ENCODE data around the gene NRAS.

The NRAS gene

DNA sequence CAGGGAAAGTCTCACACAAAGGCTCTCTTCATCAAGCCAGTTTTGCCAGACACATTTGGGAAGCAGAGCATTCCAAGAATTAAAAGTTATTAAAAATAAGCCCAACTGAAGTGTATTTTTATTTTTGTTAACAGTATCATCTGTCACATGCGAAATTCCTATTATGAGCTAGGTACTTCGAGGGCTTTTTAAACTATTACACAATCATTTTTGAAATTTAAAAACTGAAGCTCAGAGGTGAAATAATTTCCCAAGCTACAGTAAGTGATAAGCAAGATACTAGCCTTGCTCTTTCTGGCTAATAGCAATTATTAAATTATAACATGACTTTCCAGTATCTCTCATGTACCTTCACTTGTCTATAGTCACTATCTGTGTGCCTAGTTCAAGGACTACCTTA, 12.0 kb upstream of the NRAS start:
- no peak for DNase-seq

DNA sequence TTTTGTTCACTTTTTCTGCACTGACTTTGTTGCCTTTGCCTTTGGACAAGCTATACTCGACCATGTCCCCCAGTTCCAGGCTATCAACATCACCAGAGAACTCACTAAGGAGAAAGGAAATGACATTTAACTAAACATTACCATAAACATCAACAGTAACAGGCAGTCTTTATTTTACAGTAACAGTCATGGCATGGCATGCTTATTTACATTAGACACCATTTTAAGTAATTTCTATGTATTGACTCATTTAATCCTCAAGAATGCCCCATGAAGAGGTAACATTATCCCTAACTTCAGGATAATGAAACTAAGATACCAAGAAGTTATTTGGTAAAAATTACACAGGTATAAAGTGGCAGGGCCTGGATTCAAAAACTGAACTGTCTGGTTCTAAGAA, 8.7 kb upstream of the NRAS start:
- no peak for DNase-seq

DNA sequence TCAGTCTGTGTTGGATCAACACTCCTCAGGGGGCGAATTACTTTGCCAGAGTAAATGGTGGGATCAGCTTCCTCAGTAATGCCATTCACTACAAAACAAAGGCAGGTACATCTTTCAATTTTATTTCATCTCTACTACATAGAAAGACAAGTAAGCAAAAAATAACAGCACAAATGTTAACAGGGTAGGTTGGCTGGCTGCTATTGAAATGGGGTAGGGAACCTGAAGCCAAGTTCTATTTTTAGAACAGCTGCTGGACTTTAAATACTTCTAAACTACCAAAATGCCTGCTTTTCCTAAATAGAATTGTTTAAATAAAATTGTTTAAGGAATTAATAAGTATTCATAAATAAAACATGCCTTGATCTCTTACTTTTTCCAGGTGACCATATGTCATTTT, 7.3 kb upstream of the NRAS start:
- no peak for DNase-seq

DNA sequence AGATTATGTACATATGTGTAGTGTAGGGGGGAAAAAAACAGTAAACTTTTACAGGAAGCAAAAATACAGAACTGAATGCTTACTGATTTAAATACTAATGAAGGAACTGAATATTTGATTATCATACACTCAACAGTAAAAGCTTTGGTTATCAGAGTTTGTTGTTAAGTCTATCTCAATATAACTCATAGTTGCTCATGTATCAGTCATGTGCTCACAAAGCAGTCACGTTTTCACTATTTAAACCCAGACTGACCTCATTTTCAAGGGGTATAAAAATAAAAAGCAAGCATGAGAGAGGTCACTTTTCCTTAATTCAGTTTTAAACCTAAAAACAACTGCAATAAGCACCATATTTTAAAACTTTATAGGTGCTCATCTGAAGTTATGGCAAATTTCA, 6.9 kb upstream of the NRAS start:
- no peak for DNase-seq

DNA sequence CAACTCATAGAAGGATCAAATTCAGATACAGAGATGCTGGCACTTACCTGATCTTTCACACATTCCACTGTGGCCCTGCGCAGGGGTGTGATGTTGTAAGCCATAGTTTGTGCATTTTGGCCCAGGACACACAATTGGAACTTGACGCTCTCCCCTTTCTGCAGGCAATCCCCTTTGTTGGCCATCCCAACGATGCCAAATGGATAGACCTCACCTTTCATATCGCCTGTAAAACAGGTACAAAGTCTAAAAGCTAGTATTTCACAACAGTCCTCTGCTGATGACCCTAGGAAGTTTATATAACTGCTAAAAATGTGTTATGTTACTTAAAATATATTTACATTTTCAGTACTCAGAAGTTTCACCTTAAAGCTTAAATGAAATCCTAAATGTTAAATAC, 3.9 kb upstream of the NRAS start:
- no peak for DNase-seq

DNA sequence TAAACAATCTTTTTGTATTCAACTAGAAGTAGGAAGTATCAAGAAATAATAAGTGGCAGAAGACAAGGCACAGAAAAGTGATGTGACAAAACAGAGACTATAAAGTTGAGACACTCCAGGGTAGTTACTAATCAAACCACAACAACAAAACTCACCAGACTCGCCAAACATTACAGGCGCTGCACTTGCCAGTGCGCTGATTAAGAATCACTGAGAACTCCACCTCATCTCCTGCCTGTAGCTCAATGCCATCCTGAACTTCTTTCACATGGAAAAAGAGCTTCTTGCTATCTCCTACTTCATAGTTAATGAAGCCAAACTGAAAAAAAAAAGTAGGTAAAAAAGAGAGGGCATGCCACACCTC, 2.8 kb upstream of the NRAS start:
- no peak for DNase-seq

DNA sequence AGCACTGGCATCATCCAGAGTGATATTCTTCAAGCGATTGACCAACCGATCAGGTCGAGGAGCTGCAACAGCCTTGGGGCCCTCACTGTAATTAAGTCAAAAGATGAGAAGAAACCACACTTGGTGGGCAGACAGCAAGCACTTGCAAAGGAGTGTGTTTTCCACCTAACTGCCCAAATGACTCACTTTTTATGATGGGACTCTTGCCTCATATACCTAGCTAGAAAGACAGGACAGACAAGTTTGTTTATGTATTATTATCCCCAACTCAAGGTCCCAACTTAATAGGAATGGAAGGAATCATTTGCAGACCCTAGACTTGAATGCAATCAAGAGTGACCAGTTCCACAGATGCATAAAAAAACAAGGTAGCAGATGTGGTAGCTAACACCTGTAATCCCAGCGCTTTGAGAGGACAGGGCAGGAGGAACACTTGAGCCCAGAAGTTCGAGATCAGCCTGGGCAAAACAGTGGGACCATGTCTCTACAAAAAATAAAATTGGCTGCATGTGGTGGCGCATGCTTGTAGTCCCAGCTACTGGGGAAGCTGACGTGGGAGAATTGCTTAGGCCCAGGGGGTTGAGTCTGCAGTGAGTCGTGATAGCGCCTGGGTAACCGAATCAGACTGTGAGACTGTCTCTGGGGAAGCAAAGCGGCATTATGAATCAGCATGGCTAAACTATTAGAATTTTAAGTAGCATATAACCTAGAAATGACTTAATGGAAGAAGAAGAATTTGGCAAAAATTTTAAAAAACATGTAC, 2.3 kb upstream of the NRAS start:
- DNase-seq = no peak

DNA sequence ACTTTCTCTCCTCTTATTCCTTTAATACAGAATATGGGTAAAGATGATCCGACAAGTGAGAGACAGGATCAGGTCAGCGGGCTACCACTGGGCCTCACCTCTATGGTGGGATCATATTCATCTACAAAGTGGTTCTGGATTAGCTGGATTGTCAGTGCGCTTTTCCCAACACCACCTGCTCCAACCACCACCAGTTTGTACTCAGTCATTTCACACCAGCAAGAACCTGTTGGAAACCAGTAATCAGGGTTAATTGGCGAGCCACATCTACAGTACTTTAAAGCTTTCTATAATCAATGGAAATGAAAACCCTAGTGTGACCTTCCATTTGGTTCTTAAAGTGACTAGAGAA, 643 bp downstream of the NRAS start:
- DNase-seq = no peak

DNA sequence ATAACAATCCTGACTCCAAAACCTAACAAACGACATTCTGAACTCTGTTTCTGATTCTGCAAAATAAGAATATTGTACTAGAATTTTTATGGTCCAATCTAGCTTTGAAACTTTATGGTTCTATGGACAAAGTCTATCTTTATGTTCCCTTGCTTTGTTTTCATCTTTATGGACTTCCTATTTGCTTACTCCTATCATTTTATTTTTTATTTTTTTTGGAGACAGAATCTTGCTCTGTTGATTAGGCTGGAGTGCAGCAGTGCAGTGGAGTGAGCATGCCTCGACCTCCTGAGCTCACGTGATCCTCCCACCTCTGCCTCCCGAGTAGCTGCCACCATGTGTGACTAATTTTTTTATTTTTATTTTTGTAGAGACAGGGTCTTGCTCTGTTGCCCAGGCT, 3.6 kb downstream of the NRAS start:
- no peak for DNase-seq

DNA sequence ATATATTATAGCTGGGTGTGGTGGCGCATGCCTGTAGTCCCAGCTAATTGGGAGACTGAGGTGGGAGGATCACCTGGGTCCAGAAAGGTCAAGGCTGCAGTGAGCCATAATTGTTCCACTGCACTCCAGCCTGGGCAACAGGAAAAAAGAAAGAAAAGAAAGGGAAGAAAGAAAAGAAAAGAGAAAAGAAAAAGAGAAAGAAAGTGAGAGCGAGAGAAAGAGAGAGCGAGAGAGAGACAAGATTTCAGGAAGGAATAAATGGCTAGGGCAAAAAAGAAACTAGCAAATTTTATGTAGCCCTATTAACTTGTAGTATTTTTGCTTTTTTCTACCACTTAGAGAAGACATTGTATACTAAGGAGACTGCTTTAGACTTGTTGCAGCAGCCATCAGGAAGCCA, 6.2 kb downstream of the NRAS start:
- DNase-seq = no peak

DNA sequence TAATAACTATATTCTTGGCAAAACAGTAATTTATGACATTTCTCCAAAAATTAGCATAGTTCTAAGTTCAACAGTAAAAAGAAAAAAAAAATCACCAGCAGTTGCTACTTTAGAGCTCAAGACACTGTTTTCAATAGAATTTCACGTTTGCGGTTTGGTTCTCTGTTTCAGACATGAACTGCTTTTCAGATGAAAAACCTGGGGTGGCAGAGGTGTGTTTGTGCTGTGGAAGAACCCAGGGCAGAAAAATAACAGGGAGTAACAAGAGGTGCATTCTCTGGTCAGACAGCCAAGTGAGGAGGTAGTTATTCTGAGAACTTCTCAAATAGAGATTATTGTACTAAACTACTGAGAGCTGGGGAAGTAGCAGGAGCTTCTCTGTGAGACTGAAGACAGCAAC, 9.0 kb downstream of the NRAS start:
- DNase-seq = no peak

DNA sequence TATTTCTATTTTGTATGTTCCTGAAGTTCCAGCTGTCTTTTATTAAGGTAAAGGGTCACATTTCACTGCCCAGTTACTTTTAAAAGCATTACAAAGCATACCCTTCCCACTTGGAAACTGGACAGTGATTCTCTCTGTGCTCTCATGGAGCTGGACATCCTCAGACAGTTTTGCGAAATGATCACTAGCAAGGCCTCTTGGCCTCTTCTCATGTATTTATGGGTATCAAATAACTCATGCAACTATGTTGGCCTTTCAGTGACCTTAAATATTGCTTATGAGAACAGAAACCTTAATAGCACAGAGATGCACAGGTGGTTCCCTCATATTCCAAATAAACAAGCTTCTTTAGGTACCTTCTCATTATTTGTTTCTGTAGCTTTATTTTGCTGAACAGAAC, 13.3 kb downstream of the NRAS start:
- DNase-seq = no peak

DNA sequence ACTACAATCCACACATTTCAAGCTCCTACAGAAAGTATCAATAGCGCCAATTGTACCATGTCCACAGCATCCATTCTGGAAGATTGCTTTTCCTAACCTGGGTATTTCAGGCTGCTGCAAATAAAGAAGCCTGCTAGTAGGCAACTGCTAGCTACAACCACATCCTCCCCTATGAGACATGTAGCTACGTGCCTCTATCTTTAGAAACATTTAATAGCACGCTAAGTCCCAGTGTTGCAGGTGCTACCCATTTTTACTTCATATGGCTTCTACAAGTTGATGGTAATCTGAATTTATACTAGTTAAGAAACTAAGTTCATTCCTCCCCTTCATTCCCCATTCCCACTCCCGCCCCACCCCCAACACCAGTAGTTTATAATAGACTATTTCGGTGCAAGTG, 13.8 kb downstream of the NRAS start:
- no peak for DNase-seq

DNA sequence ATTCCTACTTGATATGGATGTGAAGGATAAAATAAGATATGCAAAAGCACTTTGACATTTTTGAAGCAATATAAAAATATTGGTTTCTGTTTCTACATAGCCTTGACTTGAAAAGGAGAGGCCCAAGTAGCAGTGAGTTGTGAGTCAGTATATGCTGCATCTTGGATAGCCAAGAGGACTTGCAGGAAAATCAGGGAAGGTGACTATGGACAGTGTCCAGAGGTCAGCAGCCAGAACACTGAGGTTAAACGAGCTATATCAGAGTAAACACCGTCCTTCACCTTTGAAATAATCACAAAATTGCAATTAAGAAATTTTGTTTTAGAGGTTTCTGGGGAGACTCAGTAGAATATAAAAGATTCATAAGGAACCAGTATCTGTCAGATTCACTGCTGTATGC, 14.6 kb downstream of the NRAS start:
- DNase-seq = no peak

DNA sequence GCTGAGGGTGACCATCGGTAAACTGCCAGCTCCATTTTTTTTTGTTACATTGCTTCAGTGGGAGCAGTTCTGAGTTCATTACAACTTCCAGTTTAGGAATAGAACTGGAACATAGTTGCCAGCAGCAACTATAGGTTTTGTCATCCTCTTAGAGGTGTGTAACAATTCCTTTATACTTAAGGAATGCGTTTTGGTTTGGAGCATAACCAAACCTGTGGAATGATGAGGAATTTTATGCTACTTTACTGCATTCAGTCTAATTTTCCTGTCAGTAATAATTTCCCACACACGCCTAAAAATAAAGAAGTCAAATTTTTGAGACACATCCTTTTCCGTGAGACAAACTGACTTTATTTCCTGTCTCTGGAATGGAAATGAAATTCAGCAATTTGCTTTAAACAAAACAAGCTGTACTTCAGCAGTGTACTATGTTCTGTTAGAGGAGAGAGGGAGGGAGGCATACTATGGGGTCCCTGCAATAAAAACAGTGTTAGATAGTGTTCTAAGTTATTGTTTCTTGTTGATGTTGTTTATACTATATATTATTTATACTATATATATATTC, 16.5 kb downstream of the NRAS start:
- no peak for DNase-seq

DNA sequence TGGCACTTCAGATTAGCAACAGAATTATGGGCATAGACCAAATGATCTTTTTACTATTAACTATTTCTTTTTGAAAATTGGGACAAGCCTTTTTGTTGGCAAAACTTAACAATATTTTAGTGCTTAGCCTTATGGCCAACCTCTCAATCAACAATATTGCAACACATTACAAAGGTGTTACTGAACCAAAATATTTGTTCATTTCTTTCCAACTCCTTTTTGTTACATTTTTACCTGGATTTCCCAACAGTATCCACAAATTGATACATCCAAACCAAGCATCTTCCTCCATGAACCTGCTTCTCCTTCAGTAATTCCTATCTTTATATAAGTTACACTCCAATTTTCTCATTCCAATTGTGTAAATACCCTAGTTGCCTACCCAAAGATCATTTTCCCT, 19.8 kb downstream of the NRAS start:
- no peak for DNase-seq

DNA sequence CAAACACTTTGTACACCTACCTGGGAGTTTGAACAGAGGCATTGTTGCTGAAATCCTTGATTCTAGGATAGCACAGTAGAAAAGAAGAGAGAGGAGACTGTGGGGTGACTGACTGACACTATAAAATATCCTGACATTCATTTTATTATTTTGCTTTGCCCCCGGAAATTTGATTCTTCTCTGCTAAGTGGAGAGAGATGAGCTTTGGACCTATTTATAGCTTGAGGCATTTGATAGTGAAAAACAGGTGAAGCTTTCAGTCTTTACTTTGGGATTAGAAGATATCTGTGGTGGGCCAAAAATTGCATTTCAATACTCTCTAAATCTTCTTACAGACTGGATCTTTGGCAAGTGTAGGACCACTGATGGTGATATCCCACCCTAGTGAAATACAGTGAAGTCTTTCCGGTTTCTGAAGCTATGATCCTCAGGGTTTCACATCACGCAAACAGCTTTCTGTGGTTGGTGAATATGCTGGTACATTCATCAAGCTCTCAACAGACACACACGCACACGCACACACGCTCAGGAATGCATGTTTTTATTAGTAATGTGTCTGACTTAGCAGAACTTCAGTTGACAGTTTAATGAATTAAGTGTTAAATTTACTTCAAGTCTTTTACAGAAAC, 21.0 kb downstream of the NRAS start, which contains the start of gene AMPD1:
TSS of gene AMPD1 (minus strand) at position 117 of the 629 bp plus-strand sequence. CDS start at position 42, 75 bp downstream.
- no peak for DNase-seq

DNA sequence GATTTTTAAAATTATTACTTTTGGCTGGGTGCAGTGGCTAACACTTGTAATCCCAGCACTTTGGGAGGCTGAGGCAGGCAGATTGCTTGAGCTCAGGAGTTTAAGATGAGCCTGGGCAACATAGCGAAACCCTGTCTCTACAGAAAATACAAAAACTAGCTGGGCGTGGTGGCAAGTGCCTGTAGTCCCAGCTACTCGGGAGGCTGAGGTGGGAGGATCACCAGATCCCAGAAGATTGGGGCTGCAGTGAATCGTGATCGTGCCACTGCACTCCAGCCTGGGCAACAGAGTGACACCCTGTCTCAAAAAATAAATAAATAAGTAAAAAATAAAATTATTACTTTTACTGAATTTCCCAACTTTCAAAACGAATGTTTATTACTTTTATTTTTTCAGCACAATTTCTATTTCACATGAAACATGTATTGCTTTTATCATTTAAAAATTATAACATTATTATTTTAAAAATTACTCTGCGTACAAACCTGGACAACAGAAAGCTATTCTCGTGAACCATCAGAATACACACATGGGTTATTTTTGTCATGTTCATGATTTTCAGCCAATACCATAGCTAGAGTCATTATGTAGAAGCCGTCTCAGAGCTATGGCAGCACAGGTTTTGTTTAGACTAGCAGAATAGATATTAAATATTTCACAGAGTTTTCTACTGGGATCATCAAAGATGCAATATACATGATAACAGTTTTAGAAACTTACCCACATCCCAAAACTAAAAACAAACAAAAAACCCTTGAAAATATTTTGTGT, 21.8 kb downstream of the NRAS start:
- DNase-seq = no peak

DNA sequence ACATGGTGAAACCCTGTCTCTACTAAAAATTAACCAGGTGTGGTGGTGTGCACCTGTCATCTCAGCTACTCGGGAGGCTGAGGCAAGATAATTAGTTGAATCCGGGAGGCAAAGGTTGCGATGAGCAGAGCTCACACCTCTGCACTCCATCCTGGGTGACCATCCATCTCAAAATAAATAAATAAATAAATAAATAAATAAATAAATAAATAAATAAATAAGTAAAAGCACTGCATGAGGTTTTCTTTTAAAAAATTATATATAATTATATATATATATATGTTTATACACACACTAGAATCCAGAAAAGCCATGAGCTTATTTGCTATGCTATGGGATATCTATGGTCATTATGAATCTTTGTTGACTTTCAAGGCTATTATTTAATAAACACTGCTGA, 23.6 kb downstream of the NRAS start:
- DNase-seq = no peak

DNA sequence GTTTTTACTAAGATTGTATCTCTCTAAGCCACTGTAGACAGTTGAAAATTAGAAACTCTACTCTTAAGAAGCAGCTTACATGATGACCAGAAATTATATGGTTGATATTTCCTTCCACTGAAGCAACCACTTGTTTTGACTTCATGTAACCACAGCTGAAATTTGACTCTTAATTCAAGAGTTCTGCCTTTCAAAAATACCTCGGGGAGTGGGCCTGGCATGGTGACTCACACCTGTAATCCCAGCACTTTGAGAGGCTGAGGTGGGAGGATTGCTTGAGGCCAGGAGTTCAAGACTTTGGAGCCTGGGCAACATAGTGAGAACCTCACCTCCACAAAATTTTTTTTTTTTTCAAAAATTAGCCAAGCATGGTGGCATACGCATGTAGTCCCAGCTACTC, 25.5 kb downstream of the NRAS start:
- no peak for DNase-seq

DNA sequence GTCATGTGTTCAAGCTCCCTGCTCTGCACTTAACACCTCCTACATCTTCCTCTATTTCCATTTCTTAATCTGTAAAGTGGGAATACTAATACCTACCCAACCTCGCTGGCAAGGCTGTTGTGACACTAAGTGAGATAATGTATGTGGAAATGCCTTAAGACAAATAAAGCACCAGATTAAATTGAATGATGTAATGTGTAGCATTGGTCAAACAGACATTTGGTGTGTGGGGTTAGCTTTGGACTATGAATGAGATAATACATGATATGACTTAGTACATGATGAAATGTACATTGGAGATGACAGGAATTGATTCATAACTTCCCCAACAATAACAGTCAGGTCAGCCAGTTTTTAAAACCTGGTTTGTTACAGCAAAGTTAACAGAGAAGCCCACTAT, 26.4 kb downstream of the NRAS start:
- DNase-seq = no peak

DNA sequence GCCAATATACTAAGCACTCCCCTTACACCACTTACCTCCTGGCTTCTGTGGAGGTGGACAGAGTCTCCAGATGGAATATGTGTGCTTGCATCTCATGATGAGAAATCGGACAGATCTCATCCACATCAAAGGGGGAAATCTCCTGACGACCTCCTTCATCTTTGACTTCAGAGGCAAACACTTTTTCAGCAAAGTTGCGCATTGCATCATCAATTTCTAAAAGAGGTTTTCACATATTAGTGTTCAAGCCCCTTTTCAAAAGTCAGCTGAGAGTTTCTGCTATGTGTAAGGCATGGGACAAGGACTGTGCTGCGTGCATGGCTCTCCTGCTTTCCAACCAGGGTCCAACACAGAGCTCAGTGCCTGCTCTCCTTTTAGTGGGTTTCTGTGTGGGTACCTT, 28.0 kb downstream of the NRAS start:
- no peak for DNase-seq

DNA sequence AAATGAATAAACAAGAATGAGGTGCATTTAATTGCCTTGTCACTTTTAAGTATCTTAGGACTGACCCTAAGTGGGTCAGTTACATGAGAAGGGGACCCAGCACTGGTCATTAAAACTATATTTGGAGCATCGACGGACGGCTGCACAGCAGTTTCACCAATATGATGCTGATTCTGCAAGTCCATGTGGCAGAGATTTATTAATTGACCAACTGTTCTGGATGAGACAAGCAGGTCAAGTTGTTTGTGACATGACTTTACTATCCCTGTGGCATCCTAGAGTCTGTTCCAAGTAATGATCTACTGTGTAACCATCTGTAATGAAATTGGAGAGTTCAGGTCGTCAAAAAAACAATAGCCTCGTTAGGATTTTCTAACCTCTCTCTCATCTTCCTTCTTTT, 30.7 kb downstream of the NRAS start:
- no peak for DNase-seq
